DND-41 (cell line): ENCODE results near the gene METTL2A.
"Not testable (repeated sequence)": the region's sequence is repeated elsewhere in the genome, so short reads cannot be mapped to it uniquely, and the experiment has no call there.

Experiments
- EZH2 ChIP-seq: IDR thresholded peaks from 3 replicates; pipeline ENCODE4 v1.6.1; 2012; ENCODE audit warnings: borderline replicate concordance, low read depth, mild to moderate bottlenecking, moderate library complexity, low read length, inconsistent platforms; ENCODE audit not compliant: severe bottlenecking
- TF ChIP-seq, protein P1 (sequence below): IDR thresholded peaks from 2 replicates; pipeline ENCODE4 v1.5.1; 2012; ENCODE audit warnings: borderline replicate concordance, low read length, moderate library complexity, mild to moderate bottlenecking; ENCODE audit not compliant: poor library complexity, severe bottlenecking; ENCODE audit errors: extremely low read depth

- TF ChIP-seq, protein P1, sequence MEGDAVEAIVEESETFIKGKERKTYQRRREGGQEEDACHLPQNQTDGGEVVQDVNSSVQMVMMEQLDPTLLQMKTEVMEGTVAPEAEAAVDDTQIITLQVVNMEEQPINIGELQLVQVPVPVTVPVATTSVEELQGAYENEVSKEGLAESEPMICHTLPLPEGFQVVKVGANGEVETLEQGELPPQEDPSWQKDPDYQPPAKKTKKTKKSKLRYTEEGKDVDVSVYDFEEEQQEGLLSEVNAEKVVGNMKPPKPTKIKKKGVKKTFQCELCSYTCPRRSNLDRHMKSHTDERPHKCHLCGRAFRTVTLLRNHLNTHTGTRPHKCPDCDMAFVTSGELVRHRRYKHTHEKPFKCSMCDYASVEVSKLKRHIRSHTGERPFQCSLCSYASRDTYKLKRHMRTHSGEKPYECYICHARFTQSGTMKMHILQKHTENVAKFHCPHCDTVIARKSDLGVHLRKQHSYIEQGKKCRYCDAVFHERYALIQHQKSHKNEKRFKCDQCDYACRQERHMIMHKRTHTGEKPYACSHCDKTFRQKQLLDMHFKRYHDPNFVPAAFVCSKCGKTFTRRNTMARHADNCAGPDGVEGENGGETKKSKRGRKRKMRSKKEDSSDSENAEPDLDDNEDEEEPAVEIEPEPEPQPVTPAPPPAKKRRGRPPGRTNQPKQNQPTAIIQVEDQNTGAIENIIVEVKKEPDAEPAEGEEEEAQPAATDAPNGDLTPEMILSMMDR = not testable (repeated sequence)
- not testable (repeated sequence) for TF ChIP-seq EZH2
Measured at GRCh38 chr17:62465271-62465670, 41.6 kb downstream of the METTL2A start.
